ENCODE results near the gene DHRS1.

DNA sequence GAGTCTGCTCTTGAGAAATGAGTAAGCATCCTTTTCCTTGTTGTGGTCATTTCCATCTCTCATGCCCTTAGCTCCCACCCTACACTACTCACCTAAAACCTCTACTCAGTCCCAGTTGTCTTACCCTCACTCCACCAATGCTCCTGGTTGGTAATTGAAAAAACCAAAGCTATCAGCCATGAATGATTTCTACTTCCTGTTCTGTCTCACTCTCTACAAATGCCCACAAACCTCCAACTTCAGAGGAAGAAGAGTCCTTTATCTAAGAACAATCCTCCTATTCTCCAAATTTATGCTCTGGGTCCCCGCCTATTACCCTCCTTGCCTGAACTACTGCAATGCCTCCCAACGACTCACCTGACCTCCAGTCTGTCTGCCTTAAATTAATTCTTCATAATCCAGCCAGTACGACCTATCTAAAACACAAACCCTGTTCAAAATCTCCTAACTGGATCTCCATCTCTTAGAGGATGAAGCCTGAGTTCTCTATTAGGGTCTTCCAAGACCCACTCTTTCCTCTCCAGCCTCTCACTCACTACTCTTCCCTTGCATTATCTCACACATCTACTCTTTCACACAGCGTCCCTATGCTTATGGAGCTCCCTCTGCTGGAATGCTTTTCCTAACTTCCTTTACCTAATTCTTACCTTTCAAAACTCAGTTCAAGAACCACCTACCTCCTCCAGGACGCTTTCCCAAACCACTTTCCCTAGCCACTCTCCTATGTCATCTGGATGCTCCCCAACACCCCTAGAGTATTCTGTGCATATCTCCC lies 2.2 kb downstream of the DHRS1 start:
- TF ChIP-seq, protein P1, sequence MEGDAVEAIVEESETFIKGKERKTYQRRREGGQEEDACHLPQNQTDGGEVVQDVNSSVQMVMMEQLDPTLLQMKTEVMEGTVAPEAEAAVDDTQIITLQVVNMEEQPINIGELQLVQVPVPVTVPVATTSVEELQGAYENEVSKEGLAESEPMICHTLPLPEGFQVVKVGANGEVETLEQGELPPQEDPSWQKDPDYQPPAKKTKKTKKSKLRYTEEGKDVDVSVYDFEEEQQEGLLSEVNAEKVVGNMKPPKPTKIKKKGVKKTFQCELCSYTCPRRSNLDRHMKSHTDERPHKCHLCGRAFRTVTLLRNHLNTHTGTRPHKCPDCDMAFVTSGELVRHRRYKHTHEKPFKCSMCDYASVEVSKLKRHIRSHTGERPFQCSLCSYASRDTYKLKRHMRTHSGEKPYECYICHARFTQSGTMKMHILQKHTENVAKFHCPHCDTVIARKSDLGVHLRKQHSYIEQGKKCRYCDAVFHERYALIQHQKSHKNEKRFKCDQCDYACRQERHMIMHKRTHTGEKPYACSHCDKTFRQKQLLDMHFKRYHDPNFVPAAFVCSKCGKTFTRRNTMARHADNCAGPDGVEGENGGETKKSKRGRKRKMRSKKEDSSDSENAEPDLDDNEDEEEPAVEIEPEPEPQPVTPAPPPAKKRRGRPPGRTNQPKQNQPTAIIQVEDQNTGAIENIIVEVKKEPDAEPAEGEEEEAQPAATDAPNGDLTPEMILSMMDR (IDR thresholded peaks at IDR 0.05; ENCODE audit: borderline replicate concordance, extremely low read depth, low read length, poor library complexity, severe bottlenecking): peak; percentile 54
- TF ChIP-seq EZH2 (IDR thresholded peaks at IDR 0.05; ENCODE audit: borderline replicate concordance, low read depth, low read length, severe bottlenecking): no peak
